ENCODE measurements around the gene SLC43A2.

DNA sequence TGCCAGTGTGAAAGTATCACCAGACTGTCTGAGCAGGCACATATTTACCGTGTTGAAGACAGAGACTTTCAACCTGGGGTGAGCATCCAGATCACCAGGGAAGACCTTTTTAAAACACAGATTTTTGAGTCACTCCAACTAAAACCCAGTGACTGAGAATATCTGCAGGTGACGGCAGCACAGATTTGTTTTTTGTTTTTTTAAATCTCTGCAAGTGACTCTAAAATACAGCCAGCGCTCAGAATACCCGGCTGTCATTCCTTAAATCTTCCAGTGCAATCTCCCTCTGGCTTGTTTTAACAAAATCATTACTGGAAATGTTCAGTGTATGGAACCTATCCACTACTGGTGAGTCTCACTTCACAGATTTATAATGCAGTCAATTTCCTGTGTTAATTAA is 92.9 kb downstream of the SLC43A2 start:
- TF ChIP-seq, protein P1, sequence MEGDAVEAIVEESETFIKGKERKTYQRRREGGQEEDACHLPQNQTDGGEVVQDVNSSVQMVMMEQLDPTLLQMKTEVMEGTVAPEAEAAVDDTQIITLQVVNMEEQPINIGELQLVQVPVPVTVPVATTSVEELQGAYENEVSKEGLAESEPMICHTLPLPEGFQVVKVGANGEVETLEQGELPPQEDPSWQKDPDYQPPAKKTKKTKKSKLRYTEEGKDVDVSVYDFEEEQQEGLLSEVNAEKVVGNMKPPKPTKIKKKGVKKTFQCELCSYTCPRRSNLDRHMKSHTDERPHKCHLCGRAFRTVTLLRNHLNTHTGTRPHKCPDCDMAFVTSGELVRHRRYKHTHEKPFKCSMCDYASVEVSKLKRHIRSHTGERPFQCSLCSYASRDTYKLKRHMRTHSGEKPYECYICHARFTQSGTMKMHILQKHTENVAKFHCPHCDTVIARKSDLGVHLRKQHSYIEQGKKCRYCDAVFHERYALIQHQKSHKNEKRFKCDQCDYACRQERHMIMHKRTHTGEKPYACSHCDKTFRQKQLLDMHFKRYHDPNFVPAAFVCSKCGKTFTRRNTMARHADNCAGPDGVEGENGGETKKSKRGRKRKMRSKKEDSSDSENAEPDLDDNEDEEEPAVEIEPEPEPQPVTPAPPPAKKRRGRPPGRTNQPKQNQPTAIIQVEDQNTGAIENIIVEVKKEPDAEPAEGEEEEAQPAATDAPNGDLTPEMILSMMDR (IDR thresholded peaks at IDR 0.05), result no peak
- no peak for TF ChIP-seq POLR2A (IDR thresholded peaks at IDR 0.05)
